GM23338 (cell line): ENCODE data around the gene HPX.

Experiments
- CREB1 ChIP-seq: fragments of 250-450 bp; sonication (Bioruptor Pico); IDR thresholded peaks from 2 replicates; pipeline ENCODE4 v1.5.0; 2020; ENCODE audit warnings: low read depth, mild to moderate bottlenecking, moderate library complexity
- CTCF ChIP-seq, 2 experiments: fragments of 200-600 bp in 1 of 2; sonication (generic) in 1 of 2; conservative IDR thresholded peaks; 2 replicates each; pipeline versions ENCODE4 v1.5.1 to v1.6.1; 2016 to 2017; ENCODE audit warnings: antibody characterized with exemption in 2 of 2, low read depth in 2 of 2, mild to moderate bottlenecking in 2 of 2, moderate library complexity in 1 of 2
- ETS1 ChIP-seq: IDR thresholded peaks from 2 replicates; pipeline ENCODE4 v1.6.1; 2016; ENCODE audit warnings: antibody characterized with exemption
- EZH2 ChIP-seq: fragments of 200-600 bp; sonication (generic); IDR thresholded peaks from one replicate; pipeline ENCODE4 v1.8.0; 2017; ENCODE audit warnings: antibody characterized with exemption, mild to moderate bottlenecking, low read depth; ENCODE audit not compliant: unreplicated experiment
- EZH2phosphoT487 ChIP-seq: fragments of 200-600 bp; sonication (generic); IDR thresholded peaks from one replicate; pipeline ENCODE4 v1.8.1; 2018; ENCODE audit warnings: antibody characterized with exemption; ENCODE audit not compliant: unreplicated experiment
- JUNB ChIP-seq: IDR thresholded peaks from one replicate; pipeline ENCODE4 v1.6.1; 2016; ENCODE audit warnings: antibody characterized with exemption; ENCODE audit not compliant: unreplicated experiment
- NANOG ChIP-seq: IDR thresholded peaks from 2 replicates; pipeline ENCODE4 v1.6.1; 2016; ENCODE audit warnings: antibody characterized with exemption, borderline replicate concordance
- POLR2AphosphoS5 ChIP-seq: IDR thresholded peaks from 2 replicates; pipeline ENCODE4 v1.6.1; 2016; ENCODE audit warnings: antibody characterized with exemption, low read depth
- ZNF331 ChIP-seq: fragments of 250-450 bp; sonication (Bioruptor Pico); IDR thresholded peaks from 2 replicates; pipeline ENCODE4 v1.5.0; 2020; ENCODE audit warnings: low read depth, mild to moderate bottlenecking, moderate library complexity
- TF ChIP-seq, protein P1 (sequence below): IDR thresholded peaks from one replicate; pipeline ENCODE4 v1.6.1; 2018; ENCODE audit warnings: antibody characterized with exemption; ENCODE audit not compliant: unreplicated experiment

DNA sequence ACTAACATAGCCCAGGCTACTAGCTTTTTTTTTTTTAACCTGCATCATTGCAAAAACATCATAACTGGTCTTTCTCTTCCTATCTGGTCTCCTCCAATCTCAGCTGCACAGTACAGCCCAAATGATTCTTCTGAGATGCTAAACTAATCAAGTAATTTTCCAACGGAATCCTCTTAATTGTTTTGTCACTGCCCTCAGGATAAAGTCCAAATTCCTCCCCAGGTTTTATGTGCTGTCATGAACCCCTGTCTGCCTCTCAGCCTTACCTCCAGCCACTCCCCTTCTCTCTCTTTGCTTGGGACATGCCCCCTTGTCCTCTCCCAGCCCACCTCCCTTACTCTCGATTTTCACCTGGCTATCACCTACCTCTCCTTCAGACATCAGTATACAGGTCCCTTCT lies 34.4 kb downstream of the HPX start:
- TF ChIP-seq ZNF331 = no peak
- no peak for TF ChIP-seq CTCF (conservative IDR thresholded peaks at IDR 0.05; ENCODE audit: low read depth in 2 of 2)
- no peak for TF ChIP-seq JUNB
- TF ChIP-seq ETS1 = no peak
- TF ChIP-seq NANOG = no peak
- TF ChIP-seq EZH2 = no peak
- no peak for TF ChIP-seq POLR2AphosphoS5
- TF ChIP-seq EZH2phosphoT487 = no peak
- TF ChIP-seq CREB1 (CRISPR knock-in tag) = no peak
- TF ChIP-seq, protein P1, sequence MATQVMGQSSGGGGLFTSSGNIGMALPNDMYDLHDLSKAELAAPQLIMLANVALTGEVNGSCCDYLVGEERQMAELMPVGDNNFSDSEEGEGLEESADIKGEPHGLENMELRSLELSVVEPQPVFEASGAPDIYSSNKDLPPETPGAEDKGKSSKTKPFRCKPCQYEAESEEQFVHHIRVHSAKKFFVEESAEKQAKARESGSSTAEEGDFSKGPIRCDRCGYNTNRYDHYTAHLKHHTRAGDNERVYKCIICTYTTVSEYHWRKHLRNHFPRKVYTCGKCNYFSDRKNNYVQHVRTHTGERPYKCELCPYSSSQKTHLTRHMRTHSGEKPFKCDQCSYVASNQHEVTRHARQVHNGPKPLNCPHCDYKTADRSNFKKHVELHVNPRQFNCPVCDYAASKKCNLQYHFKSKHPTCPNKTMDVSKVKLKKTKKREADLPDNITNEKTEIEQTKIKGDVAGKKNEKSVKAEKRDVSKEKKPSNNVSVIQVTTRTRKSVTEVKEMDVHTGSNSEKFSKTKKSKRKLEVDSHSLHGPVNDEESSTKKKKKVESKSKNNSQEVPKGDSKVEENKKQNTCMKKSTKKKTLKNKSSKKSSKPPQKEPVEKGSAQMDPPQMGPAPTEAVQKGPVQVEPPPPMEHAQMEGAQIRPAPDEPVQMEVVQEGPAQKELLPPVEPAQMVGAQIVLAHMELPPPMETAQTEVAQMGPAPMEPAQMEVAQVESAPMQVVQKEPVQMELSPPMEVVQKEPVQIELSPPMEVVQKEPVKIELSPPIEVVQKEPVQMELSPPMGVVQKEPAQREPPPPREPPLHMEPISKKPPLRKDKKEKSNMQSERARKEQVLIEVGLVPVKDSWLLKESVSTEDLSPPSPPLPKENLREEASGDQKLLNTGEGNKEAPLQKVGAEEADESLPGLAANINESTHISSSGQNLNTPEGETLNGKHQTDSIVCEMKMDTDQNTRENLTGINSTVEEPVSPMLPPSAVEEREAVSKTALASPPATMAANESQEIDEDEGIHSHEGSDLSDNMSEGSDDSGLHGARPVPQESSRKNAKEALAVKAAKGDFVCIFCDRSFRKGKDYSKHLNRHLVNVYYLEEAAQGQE = no peak
